Hindlimb muscle (tissue), 1 donor: ENCODE results near the gene SUV39H1. TPM values are rescaled to one million over a fixed set of nuclear protein-coding genes. Genes with fewer than 3 reads are reported as not detected.

ENCODE experiments used
- DNase-seq: peaks from one replicate; pipeline ENCODE4 v3.0.0-alpha.2; 2013
- polyA plus RNA-seq: library from polyadenylated mRNA; unstranded; fragments of 120-200 nt; gene quantifications from one replicate; pipeline ENCODE4 v1.2.1, GENCODE V29; 2013; ENCODE audit not compliant: insufficient read length

The SUV39H1 gene
- polyA plus RNA-seq, 1 donor, result 4.6 TPM

DNA sequence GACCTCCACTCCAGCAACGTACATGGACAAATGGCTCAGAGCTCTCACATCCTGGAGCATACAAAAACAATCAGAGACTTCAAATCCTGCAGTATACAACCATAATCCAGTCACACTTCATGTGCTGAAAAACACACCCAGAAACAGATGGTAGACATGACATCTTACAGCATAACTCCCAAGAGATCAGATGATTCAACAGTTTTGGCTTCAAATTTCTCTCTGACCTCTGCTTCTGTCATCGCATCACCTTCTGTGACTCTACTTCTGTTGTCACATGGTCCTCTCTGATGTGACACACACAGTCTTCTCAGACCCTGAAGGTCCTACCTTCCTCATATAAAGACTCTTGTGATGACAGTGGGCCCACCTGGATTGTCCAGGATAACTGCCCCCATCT lies 18.5 kb downstream of the SUV39H1 start:
- no peak for DNase-seq

- DNase-seq, result no peak
Measured at GRCh38 chrX:48715876-48716502, 19.5 kb downstream of the SUV39H1 start.

DNA sequence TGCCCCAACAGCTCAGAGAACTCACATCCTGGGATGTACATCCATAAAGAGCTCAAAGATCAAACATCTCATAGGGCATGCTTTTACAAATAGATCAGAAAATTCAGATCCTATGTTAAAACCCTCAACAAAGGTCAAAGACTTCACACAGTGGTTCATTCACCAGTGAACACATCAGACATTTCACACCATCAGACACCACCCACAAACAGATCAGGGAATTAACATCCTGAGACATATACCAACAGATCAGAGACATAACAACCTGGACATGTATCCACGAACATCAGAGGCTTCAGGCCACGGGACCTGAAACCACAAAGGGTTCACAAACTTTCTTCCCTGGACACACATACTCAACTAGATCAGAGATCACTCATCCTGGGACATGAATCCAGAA lies 23.4 kb downstream of the SUV39H1 start:
- no peak for DNase-seq

GRCh38 chrX:48720577-48721250 lies 24.2 kb downstream of the SUV39H1 start:
- no peak for DNase-seq

DNA sequence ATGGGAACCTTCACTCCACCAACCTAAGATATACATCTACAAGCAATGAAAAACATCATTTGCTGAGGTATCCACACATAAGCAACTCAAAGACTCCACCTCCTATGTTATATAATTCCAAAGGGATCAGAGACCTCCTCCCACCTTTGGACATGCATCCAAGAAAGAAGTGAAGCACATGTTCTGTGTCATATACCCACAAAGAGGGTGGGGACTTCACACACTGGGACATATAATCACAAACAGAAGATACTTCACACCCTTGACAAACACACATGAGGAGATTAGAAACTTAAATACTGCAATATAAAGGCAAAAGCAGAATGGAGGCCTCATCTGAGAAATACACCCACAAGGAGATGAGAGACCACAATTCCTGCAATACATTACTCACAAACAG lies 25.4 kb downstream of the SUV39H1 start:
- DNase-seq, result no peak

GRCh38 chrX:48726596-48726995 lies 30.1 kb downstream of the SUV39H1 start:
- no peak for DNase-seq

DNA sequence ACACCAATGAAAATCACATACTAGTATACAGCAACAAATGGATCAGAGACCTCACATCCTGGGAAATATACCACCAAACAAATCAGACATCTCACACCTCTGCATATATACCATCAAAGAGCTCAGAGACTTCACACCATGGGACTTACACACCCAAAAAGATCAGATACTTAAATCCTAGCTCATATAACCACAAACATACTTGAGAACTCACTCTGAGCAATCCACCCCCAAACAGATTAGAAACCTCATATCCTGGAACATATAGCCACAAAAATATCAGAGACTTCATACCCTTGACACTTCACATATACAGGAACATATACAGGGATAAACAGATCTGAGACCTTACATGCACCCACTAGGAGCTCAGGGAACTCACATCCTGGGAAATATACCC lies 32.1 kb downstream of the SUV39H1 start:
- DNase-seq, result no peak

DNA sequence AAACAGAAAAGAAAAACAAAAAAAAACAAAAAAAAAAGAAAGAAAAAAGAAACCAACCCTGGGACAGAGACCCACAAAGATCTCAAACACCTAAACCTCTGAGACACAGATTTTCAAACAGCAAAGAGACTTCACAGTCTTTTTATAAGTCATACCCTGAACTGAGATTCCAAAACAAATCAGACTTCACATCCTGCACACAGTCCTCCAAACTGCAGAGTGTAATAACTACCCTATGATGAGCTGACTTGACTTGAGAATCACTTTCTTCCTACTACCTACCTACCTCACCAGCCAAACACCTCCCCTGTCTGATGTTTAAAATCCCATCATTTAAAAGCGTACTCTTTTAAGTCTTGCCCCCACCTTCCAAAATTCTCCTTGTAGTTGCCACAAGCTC lies 39.8 kb downstream of the SUV39H1 start:
- no peak for DNase-seq

GRCh38 chrX:48736878-48737212 lies 40.3 kb downstream of the SUV39H1 start:
- DNase-seq, result no peak

DNA sequence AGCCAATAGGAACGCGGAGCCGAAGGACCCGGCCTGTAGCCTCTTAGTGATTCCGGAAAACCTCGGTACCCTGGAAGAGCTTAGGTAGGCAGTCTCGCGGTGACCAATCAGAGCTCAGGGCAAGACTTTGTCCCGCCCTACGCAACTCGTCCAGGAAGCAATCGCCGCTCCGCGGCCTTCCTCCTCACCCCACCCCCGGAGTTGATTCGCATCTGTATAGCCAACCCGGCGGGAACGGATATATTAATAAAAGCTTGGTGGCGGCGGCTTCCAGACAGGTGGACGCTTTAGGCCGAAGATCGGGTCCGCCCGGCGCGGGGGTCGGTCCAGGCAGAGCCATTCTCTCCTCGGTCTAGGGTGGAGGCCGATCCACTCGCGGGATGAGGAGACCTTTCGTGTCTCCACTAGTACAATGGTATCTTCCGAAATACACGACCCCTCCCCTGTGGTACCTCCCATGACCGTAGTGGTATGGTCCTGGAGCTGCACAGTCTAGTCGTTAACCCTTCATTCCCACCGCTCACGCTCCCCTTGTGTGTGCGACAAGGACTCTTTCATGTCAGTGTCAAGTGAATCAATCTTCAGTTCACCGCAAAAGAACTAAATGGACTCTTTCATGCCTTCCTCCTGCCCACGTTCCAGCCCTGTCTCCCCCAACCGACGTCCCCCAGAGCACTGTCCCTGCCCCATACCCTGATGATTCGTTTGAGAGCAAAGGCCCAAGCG lies 40.8 kb downstream of the SUV39H1 start:
- peak; percentile 92 for DNase-seq

DNA sequence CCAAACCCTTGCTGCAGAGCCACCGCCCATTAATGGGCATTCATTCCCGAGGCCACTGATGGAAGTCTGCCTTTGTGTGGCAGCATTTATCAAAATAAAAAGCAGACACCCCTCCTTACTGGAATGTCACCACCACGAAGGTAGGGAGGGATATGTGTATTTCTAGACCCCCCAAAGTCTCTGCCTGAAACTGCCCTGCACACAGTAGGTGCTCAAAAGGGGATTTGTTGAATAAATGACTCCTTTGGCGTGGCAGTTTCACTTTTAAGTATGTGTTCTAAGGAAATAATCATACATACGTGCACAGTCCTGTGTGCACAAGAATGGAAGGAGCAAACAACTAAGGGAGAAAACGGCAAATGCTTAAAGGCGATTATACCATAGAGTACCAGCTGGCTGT lies 41.4 kb downstream of the SUV39H1 start:
- DNase-seq, result no peak

- no peak for DNase-seq
Measured at GRCh38 chrX:48741834-48742233, 45.3 kb downstream of the SUV39H1 start.

GRCh38 chrX:48745222-48745621 lies 48.7 kb downstream of the SUV39H1 start:
- no peak for DNase-seq

- no peak for DNase-seq
Measured at GRCh38 chrX:48747415-48748016, 51.0 kb downstream of the SUV39H1 start.

- DNase-seq, result no peak
Measured at GRCh38 chrX:48749182-48749581, 52.6 kb downstream of the SUV39H1 start.

DNA sequence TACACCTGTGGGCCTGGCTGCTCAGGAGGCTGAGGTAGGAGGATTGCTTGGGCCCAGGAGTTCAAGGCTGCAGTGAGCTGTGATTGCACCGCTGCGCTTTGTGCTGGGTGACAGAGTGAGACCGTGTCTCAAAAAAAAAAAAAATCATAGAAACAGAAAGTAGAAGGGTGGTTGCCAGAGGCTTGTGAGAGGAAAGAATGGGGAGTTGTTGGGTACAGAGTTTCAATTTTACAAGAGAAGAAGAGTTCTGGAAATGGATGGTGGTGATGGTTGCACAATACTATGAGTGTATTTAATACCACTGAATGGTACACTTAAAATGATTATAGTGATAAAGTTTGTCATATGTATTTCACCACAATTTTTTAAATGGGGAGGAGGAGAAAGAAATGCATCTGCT lies 54.8 kb downstream of the SUV39H1 start:
- DNase-seq, result no peak

DNA sequence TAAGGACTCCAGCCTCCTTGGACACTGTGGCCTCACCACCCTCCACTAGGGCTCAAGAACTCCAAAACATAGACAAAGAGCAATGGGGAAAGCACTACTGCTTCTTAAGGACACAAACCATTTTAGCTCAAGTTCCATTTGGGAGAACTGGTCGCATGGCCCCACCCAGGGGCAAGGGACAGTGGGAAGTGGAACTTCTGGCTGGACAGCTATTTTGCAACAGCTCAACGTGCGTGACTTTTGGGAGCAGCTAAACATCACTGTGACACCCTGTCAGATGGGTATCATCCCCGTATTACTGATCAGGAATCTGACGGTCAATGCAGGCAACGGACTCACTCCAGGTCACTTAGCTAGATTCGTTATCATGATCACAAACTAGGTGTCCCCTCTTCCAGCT lies 56.0 kb downstream of the SUV39H1 start:
- DNase-seq, result no peak

GRCh38 chrX:48753708-48754228 lies 57.2 kb downstream of the SUV39H1 start:
- no peak for DNase-seq

GRCh38 chrX:48754238-48754637 lies 57.7 kb downstream of the SUV39H1 start:
- no peak for DNase-seq
